ENCODE measurements around the gene SPATC1L.

Gene SPATC1L

DNA sequence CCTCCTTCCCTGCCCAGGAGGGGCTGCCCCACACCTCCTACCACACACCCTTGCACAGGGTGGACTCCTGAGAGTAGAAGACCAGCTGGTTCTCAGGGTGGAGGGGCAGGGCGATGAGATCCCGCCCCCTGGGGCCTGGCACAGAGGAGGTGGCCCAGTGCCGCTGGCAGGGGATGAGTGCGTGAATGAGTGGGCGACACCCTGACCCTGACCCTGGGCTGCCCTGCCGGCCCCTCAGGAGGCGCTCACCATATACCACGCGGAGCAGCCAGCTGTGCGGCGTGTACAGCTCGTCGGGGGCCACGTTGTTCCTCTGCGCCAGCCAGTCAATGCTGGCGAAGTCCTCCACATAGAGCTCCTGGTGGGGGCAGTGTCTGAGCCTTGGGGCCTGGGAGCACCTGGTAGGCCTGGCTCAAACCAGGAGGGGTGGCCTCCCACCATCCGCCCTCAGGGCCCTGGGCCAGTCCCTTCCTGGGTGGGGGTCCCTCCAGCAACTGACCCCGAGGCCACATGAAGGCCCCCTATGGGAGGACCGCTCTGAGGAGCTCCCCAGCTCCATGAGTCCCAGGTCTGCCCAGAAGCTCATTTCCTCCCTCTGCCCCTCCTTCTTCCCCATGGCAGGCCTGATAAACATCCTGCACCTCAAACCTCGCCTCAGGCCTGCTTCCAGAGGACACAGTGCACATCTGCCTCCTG, 31.3 kb upstream of the SPATC1L start:
- no peak for DNase-seq (ENCODE audit: low read depth)

GRCh38 chr21:46214478-46215340, 30.4 kb upstream of the SPATC1L start:
- no peak for DNase-seq (ENCODE audit: low read depth)

- DNase-seq (ENCODE audit: low read depth): no peak
These were observed 29.5 kb upstream of the SPATC1L start for GRCh38 chr21:46213620-46214286.

- no peak for DNase-seq (ENCODE audit: low read depth)
These were observed 28.6 kb upstream of the SPATC1L start for GRCh38 chr21:46212721-46213484.

DNA sequence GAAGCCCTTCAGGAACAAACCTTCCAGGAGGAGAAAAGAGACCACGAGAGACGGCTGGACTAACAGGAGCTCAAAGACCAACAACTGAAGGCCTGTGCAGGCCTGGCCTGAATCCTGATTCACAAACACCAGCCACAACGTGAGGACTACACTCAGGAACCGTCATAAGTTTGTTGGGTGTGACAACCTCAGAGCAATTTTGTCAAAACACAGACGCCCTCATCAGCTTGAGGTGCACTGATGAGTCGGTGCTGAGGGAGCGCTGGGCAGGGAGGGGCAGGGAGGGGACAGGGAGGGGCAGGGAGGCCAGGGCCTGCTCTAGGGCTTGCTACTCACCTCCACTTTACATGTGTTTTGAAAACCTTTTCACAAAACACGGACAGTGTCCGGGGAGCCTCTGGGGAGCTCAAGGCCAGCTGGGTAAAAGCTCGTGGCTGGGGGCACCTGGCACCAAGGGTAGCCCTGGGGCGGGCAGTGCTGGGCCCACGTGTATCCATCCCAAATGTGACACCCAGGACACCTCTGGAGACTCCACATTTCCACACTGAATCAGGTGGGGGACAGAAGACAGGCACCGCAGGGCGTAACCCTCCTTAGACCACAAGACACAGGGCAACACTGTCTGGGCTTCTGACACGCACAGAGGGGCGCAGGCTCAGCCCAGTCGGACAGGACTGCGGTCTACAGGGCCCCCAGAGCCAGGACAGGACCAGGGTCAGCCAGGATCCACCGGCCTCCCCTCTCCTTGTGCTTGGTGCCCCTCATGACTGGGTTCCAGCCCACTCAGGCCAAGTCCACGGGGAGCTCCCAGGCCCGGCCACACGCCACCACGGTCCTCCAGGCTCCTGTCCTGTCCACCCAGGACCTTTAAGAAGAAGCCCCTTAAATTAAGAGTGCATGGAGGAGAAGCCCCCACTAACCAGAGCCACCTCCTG, 27.8 kb upstream of the SPATC1L start:
- DNase-seq (ENCODE audit: low read depth): no peak

GRCh38 chr21:46211376-46211775, 27.1 kb upstream of the SPATC1L start:
- DNase-seq (ENCODE audit: low read depth): no peak

DNA sequence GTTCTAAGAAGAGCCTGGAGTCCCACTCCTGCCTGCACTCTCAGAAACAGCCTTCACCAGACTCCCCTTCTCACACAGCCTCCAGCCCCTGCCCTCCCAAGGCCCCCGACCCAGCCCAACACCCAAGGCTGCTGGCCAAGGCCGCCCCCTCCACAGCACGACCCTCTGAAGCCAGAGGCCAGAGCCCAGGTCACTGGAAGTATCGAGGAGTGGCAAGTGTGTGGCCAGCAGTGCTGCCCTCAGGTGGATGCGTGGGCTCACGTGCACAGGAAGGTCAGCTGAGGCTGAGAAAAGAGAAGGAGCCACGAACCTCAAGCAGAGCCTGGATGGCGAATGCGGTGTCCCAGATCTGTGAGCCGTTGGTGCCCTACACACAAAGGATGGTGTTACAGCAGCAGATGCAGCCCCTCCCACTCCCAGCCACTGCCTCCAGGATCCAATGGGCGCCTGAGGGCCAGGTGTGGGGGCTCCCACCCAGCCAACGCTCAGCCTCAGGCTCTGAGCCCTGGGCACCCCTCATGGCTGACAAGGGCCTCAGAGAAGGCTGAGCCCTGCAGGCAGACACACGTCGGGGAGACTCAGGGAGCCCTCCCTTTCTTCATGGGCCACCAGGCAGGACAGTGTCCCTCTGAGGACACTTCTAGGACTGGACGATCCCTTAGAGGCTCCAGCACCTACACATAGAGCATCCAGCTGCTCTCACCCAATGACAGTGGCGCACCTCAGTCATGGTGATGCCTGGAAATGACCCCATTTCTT, 26.3 kb upstream of the SPATC1L start:
- no peak for DNase-seq (ENCODE audit: low read depth)

GRCh38 chr21:46208761-46209721, 24.8 kb upstream of the SPATC1L start:
- DNase-seq (ENCODE audit: low read depth): no peak

- no peak for DNase-seq (ENCODE audit: low read depth)
These were observed 23.8 kb upstream of the SPATC1L start for GRCh38 chr21:46207920-46208591.

DNA sequence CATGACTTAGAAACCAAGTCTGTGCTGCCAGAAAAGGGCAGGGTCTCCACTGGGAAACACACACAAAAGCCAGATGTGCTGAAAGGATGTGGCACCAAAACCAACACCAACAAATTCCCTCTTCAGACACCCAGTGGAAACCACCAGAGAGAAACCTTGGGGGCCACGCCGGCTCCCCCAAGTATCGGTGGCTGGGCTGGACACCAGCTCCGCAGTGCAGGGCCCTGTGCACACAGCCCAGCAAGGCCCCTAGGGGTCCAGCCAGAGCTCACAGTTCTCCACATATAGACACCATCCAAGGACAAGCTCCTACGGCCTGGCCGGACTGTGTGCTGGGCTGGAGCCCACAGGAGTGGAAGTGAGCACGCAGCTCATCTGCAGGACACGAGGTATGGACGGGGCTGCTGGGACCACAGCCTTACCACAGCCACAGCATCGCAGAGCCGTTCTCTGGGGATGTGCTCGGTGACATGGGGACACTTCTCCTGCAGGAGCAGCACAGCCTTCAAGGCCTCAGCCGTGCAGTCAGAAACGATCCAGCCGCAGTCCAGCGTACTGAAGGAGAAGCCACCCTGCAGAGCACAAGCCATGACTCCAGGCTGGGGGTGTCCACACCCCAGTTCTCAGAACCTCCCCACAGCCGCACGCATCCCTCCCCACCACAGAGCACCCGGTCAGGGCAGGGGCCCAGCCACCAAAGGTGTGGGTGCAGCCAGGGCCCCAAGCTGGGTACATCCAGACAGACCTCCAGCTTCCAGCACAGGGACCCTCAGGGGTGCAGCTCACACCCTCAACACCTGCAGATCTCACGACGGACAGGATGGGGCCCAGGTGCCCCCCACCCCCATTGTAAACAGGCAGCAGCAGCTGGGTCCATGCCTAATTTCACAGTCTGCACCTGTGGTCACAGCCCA, 23.0 kb upstream of the SPATC1L start:
- DNase-seq (ENCODE audit: low read depth): no peak

DNA sequence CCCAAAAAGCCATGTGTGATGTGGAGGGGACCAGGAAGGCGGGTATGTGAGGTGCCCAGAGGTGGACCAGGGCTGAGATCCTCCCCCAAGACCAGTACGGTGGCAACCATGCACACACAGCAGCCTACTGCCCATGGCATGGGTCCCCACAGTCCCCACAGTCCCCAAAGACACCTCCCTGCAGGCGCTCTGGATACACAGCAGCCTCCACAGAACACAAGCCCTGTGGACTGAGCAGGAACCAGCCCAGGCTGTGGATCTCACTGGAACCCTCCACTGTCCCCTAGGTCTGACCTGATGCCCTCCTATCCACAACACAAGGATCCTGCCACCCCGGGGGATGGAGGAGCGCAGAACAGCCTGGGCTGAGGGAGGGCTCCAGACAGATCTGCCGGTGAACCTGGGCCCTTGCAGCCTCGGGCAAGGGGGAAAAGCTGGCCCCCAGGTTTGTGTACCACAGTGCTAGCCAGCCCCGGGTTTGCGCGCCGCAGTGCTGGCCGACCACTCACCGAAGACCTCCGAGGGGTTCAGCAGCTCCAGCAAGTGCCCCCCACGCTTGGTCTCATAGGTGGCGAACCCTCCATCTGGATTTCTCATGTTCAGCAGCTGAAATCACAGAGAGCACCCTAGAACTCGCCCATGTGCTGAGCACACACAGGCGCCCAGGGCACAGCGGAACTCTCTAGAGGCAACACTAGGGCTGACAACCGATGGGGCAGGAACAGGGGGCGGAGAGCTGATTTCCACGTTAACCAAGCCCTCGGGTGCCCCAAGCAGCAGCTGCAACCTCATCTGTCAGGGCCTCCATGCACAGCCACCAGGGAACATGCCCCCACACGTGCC, 22.1 kb upstream of the SPATC1L start:
- no peak for DNase-seq (ENCODE audit: low read depth)

DNA sequence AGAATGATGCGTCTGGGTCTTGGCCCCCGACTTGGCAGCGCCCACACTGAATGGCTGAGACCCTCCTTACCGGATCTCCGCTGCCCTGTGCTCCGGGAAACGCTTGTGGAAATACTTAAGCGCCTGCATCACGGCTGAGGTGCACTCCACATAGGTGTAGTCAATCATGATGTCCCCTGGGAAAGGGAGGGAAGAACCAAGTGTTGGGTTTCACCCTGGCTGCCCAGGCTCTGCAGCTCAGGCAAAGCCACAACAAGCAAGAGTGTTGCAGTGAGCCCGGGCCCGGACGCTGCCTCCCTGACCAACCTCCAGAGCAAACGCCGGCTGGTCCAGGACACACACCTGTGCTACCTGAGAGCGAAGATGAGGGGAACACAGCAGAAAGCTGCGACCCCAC, 21.5 kb upstream of the SPATC1L start:
- no peak for DNase-seq (ENCODE audit: low read depth)

GRCh38 chr21:46205166-46205565, 20.9 kb upstream of the SPATC1L start:
- no peak for DNase-seq (ENCODE audit: low read depth)

- DNase-seq (ENCODE audit: low read depth): no peak
These were observed 18.9 kb upstream of the SPATC1L start for GRCh38 chr21:46203203-46203600.

GRCh38 chr21:46202592-46203202, 18.4 kb upstream of the SPATC1L start:
- no peak for DNase-seq (ENCODE audit: low read depth)
